VCaP (cell line): ENCODE measurements around the gene CREB3.

Experiments
- H3K27ac ChIP-seq: fragments of 450-650 bp; 2 replicates; pipeline ENCODE4 v1.5.1; 2017
- TF ChIP-seq, protein P1 (sequence below): fragments of 450-650 bp; conservative IDR thresholded peaks from 2 replicates; pipeline ENCODE4 v1.5.1; 2017; ENCODE audit warnings: mild to moderate bottlenecking, moderate library complexity

Gene CREB3

DNA sequence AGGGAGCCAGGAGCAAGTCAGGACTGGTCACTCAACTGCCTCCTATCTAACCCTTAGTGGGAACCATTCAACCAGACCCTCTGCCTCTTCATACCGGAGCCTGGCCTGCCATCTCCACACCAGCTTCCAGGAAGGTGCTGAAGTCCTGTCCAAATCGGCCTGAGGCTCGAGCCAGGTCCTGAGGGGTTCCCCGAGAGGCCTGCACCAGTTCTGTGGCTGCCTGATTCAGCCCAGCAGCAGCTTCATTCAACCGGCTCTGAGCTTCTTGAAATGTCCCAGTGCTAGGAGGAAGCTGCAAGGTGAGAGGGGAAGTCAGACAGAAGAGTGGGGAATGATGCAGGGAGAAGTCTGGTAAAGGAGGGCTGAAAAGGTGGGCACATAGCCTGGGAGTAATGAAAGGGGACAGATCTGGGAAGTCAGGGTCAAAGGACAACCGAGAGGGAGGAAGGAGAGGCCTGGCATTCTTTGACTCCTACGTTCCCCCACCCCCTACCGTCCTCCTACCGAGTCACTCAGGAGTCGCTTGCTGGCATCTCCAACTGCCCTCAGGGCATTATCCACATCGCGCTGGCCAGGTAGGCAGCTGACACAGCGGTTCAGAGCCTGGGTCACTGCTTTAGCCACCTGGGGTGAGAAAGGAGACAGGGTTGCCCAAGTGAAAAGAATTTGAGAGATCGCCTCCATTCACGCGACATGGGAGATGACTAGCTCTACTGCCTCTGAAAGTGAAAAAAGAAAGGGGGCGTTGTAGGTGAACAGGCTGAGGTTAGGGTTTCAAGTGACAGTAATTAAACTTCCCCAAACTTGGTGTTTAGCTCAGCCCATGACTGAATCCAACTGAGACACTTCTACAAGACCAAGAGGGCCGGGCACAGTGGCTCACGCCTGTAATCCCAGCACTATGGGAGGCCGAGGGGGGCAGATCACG, 20.7 kb upstream of the CREB3 start:
- H3K27ac ChIP-seq = no peak overlapping the region
- TF ChIP-seq, protein P1, sequence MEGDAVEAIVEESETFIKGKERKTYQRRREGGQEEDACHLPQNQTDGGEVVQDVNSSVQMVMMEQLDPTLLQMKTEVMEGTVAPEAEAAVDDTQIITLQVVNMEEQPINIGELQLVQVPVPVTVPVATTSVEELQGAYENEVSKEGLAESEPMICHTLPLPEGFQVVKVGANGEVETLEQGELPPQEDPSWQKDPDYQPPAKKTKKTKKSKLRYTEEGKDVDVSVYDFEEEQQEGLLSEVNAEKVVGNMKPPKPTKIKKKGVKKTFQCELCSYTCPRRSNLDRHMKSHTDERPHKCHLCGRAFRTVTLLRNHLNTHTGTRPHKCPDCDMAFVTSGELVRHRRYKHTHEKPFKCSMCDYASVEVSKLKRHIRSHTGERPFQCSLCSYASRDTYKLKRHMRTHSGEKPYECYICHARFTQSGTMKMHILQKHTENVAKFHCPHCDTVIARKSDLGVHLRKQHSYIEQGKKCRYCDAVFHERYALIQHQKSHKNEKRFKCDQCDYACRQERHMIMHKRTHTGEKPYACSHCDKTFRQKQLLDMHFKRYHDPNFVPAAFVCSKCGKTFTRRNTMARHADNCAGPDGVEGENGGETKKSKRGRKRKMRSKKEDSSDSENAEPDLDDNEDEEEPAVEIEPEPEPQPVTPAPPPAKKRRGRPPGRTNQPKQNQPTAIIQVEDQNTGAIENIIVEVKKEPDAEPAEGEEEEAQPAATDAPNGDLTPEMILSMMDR = no peak

DNA sequence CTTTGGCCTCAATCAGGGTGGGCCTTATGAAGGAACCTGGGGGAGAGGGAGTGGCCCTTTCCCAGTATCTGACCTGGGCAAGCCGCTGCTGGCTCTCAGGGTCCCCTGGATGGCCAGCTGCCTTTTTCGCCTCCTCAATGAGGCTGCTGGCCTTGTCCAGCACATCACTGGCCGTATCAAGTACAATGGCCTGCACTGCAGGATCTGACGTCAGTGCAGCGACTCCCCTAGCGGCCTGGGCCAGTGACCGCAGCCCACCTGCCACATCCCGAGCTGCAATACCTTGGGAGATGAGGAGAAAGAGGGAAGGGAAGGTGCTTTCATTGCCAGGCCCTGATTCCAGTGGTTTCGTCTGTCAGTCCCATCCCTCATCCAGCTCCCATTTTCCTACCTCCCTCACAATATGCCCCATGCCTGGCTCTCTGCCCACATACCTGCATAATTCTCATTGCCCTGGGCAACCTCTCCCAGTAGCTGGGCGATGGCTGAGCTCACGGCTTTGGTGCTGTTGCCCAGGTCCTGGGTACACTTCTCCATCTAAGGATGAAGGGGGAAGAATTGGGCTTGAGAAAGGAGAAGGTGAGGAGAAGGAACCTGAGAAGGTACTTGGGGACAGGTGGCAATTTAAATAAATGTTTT, 19.6 kb upstream of the CREB3 start:
- H3K27ac ChIP-seq = no peak overlapping the region
- TF ChIP-seq, protein P1 = peak; percentile 16

DNA sequence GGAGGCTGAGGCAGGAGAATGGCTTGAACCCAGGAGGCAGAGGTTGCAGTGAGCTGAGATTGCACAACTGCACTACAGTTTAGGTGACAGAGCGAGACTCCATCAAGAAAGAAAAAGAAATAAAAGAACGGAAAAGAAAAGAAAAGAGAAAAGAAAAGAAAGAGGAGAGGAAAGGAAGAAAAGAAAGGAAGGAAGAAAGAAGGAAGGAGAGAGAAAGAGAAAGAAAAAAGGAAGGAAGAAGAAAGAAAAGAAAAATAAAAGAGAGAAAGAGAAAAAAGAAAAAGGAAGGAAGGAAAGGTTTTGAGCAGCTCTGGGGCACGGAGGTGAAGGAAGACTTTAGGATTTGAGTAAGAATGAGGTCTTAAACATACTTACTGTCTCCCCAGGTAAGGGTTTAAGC, 18.9 kb upstream of the CREB3 start:
- TF ChIP-seq, protein P1 = no peak
- no peak overlapping the region for H3K27ac ChIP-seq

DNA sequence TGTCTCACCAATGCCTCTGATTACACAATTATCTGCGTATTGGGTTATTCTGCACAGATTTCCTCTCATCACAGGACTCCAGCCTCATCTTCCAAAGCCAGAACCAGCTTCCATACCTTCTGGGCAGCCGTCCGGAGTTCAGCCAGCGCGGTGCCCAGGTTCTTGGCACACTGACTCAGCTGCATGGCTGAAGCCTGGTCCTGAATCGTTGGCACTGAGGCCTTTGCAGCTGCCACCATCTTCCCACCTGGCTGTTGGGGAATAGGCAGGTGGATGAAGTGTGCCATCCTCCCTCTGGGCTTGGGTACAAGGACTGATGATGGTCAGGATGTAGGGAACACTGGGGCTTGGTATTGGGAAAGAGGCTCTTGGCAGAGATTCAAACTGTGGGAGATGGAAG, 18.3 kb upstream of the CREB3 start:
- TF ChIP-seq, protein P1 = no peak
- no peak overlapping the region for H3K27ac ChIP-seq

DNA sequence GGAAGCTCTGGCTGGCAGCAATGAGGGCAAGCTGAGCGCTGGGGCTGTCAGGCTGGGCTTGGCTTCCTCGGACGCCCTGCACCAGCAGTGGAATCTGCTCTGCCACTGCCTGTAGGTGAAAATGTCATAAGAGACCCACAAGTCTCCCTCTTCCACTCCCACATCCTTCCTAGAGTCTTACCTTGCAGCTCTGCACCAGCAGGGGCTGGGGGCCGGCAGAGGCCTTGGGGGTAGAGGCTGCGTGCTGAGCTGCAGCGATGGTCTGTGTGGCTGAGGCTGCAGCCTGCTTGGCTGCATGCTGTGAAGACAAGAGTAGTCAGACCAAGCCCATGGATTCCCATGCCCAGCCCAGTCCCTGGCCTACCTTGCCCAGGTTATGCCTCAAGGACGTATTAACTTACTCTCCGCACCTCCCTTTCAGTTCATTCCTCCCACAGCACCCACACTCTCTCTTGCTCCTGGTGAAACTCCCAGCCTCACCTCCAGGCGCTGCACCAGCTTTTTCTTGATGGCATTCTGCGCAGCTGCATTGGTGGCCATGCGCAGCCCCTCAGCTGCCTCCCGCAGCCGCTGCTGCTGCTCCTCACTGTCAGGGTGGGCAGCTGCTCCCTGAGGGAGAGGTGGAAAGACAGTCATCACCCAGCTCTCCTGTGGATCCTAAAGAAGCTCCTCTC, 17.8 kb upstream of the CREB3 start:
- no peak overlapping the region for H3K27ac ChIP-seq
- TF ChIP-seq, protein P1 = no peak

DNA sequence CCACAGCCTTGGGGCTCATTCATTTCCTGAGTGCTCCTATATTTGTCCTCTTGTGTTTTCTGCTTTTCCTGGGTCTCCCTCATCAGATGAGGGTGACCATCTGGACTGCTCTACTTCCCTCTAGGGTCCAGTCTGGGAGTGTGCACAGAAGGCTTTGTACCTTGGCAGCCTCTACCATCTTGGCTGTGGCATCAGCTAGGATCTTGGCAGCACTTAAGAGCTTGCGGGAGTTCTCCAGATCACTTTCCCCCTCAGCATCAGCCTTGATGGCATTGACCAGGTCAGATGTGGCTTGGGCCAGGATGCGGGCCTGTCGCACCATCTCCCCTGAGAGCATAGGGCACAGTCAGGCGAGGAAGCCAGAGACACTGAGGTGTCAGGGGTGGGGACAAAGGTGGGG, 16.2 kb upstream of the CREB3 start:
- H3K27ac ChIP-seq = no peak overlapping the region
- TF ChIP-seq, protein P1 = no peak

DNA sequence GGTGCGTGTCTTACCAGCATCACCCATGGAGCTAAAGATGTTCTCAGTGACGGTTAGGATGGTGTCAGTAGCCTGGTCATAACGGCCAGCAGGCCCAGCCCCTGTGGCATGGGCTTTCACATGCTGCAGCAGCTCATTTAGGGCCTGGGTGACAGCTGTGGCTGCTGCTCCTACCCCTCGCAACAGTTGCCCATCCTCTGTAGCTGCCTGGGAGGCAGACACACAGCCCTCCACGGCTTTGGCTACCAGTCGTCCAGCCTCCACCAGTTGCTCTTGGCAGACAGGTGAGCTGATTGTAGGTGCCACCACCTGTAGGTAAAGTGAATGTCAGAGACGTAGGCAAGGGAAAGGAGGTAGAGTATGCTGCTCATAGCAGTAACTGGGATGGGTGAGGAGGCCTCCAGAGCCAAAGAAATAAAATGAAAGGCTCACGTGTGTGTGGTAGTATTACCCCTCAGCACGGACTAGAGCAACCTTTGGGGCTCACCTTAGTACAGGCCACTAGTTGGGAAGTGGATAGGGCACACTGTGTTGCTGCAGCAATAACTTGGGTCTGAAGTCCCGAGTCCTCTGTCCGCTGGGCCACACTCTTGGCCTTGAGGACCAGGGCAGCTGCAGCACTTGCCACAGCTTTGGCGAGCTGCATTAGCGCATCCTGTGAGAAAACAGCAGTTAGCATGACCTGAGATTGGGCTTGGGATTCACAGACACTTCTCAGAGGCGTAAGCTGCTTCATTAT, 15.2 kb upstream of the CREB3 start:
- TF ChIP-seq, protein P1 = no peak
- H3K27ac ChIP-seq = no peak overlapping the region
